ENCODE measurements around the gene SCFD2.
"Not testable (repeated sequence)": the region's sequence is repeated elsewhere in the genome, so short reads cannot be mapped to it uniquely, and the experiment has no call there.

DNA sequence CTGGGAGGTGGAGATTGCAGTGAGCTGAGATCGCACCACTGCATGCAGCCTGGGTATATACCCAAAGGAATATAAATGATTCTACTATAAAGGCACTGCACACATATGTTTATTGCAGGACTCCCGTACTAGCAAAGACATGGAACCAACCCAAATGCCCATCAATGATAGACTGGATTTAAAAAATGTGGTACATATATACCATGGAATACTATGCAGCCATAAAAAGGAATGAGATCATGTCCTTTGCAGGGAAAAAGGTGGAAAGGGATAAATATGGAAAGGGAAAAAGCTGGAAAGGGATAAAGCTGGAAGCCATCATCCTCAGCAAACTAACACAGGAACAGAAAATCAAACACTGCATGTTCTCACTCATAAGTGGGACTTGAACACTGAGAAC is 308.8 kb downstream of the SCFD2 start:
- not testable (repeated sequence) for TF ChIP-seq EZH2 (IDR thresholded peaks at IDR 0.05; ENCODE audit: borderline replicate concordance, low read depth, low read length, severe bottlenecking); CTCF (IDR thresholded peaks at IDR 0.05; ENCODE audit: extremely low read depth in 1 of 2, insufficient read depth in 1 of 2, low read depth in 1 of 2, low read length in 2 of 2); MYC (IDR thresholded peaks at IDR 0.05; ENCODE audit: low read depth, low read length); POLR2AphosphoS5 (IDR thresholded peaks at IDR 0.05; ENCODE audit: insufficient read depth, low read depth, low read length)
- TF ChIP-seq, protein P1, sequence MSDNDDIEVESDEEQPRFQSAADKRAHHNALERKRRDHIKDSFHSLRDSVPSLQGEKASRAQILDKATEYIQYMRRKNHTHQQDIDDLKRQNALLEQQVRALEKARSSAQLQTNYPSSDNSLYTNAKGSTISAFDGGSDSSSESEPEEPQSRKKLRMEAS (IDR thresholded peaks at IDR 0.05; ENCODE audit: insufficient read depth, insufficient read length) = not testable (repeated sequence)
